NCI-H748 treated with DMSO at 0.1 percent for 48 hours (cell line): Measurements from ENCODE around the gene OR9I1.

Experiments
- DNase-seq: peaks from one replicate; lab custom pipeline; 2025; lab: John Stamatoyannopoulos, UW

OR9I1 gene

GRCh38 chr11:58125469-58125868 is at the start of gene OR9I1:
Gene OR9I1 (minus strand): TSS chr11:58125530. CDS start chr11:58119444, 6,086 bp downstream.
- no peak for DNase-seq

GRCh38 chr11:58165504-58166106 is 40.3 kb upstream of the OR9I1 start:
- DNase-seq: no peak

GRCh38 chr11:58164990-58165389 is 39.7 kb upstream of the OR9I1 start:
- DNase-seq: no peak

- no peak for DNase-seq
Measured at GRCh38 chr11:58164389-58164788, 39.1 kb upstream of the OR9I1 start.

- no peak for DNase-seq
Measured at GRCh38 chr11:58152781-58153180, 27.5 kb upstream of the OR9I1 start.

- DNase-seq: no peak
Measured at GRCh38 chr11:58142761-58143160, 17.4 kb upstream of the OR9I1 start.

- DNase-seq: no peak
Measured at GRCh38 chr11:58135171-58135570, 9.8 kb upstream of the OR9I1 start.

GRCh38 chr11:58134151-58134550 is 8.8 kb upstream of the OR9I1 start:
- DNase-seq: no peak

DNA sequence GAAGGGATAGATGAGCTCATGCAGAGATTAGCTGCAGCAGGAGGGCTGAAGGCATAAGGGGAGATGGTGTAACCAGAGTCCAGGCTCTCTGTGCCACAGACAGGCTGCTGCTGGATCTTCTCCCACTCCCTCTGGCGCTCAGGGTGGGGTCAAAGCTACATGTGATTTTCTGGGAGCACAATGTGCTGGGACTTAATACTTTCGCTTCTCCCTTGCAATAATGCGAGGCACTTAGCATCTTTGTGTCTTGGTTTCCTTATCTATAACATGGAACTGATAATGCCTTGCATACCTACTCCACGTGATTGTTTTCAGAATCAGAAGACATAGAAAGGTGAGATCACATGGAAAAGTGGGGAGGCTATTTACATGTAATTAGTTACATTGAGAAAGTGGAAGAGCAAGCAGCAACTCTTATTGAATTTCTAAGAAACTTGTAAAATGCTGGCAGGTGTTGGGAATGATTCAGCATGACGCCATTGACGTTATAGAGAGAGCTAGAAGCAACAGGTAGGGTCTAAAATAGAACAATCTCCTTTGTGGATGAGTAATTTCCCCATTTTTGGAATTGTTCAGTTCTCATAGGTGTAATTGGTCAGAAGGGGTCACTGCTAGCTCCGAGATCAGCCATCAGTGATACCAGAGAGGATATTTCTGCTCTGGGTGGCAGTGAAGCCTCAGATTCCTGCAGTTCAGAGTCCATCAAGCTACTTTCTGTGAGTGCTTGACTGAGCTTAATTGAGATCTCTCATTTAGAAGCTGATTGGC is 8.2 kb upstream of the OR9I1 start:
- no peak for DNase-seq

- DNase-seq: no peak
Measured at GRCh38 chr11:58127350-58127749, 2.0 kb upstream of the OR9I1 start.

GRCh38 chr11:58121096-58121495 is 4.2 kb downstream of the OR9I1 start:
- DNase-seq: no peak

DNA sequence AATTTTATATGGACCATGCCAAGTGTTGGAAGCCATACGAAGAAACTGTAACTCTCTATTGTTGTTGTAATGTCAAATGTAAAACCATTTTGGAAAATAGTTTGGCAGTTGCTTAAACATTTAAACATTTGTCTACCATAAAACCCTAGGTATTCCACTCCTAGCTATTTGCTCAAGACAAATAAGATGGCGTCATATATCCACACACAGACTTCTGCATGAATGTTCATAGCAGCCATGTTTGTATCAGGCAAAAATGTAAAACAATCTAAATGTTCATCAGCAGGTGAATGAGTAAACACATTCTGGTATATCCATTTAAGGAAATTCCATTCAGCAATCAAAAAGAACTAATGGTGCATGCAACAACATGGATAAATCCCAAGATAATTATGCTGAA is 27.9 kb downstream of the OR9I1 start:
- no peak for DNase-seq

GRCh38 chr11:58086528-58086927 is 38.8 kb downstream of the OR9I1 start:
- DNase-seq: no peak

GRCh38 chr11:58075781-58076180 is 49.5 kb downstream of the OR9I1 start:
- DNase-seq: no peak

DNA sequence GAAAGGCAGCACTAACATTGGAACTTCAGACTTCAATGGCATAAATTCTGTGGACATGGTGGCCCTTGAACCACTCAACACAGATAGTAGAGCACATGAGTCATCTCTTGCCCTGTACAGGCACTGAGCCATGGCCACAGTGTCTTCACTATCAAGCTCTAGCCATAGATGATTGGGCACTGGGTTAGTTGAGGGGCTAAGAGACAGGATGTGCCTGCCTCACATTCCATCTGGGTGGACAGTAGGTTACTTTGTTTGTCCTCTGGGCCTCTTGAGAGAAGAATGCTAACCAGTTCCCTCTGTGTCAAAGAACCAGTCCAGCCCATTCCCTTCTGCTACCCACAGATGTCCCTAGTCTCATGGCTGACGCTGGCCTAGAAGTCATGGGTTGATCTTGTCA is 54.7 kb downstream of the OR9I1 start:
- no peak for DNase-seq

- no peak for DNase-seq
Measured at GRCh38 chr11:58068655-58069054, 56.7 kb downstream of the OR9I1 start.

DNA sequence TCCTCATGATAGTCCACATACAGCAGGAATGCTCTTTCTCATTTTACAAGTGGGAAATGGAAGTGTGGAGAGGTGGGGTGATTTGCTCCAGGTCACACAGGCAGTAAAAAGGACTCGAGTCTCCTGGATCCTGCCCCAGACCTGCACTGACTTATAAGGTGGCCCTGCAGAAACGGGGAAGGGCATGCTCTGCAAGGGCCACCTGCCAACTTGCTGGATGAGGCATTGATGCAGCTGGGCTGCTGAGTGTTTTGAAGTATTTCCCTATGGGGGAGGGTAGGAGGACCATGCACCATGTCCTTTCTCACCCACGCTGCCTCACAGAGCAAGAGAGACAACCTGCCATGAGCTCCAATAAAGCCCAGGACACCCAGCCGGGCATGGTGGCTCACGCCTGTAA is 57.6 kb downstream of the OR9I1 start:
- DNase-seq: no peak
